Activated naive CD4-positive, alpha-beta T cell treated with anti-CD3 and anti-CD28 coated beads, Interleukin-2, amount 50 U/mL, for 16 hours (primary cell): ENCODE measurements around the gene EXOC4.

Experiments
- DNase-seq: peaks from one replicate; pipeline ENCODE4 v3.0.0-alpha.2; 2020

EXOC4 gene

GRCh38 chr7:133727476-133728214 is 474.8 kb downstream of the EXOC4 start:
- no peak for DNase-seq

- DNase-seq, result no peak
Measured at GRCh38 chr7:133730360-133730759, 477.5 kb downstream of the EXOC4 start.

GRCh38 chr7:133733401-133733800 is 480.5 kb downstream of the EXOC4 start:
- no peak for DNase-seq

GRCh38 chr7:133735222-133735621 is 482.3 kb downstream of the EXOC4 start:
- no peak for DNase-seq

- DNase-seq, result no peak
Measured at GRCh38 chr7:133739817-133740216, 486.9 kb downstream of the EXOC4 start.

GRCh38 chr7:133741078-133741477 is 488.2 kb downstream of the EXOC4 start:
- no peak for DNase-seq

GRCh38 chr7:133741703-133742102 is 488.8 kb downstream of the EXOC4 start:
- DNase-seq, result no peak

- no peak for DNase-seq
Measured at GRCh38 chr7:133742709-133743538, 490.0 kb downstream of the EXOC4 start.

GRCh38 chr7:133744451-133744850 is 491.6 kb downstream of the EXOC4 start:
- DNase-seq, result no peak

GRCh38 chr7:133746305-133746704 is 493.4 kb downstream of the EXOC4 start:
- DNase-seq, result no peak

- no peak for DNase-seq
Measured at GRCh38 chr7:133746847-133747246, 494.0 kb downstream of the EXOC4 start.

- no peak for DNase-seq
Measured at GRCh38 chr7:133748443-133749407, 495.8 kb downstream of the EXOC4 start.

- DNase-seq, result no peak
Measured at GRCh38 chr7:133750287-133750686, 497.4 kb downstream of the EXOC4 start.

- DNase-seq, result no peak
Measured at GRCh38 chr7:133751079-133751478, 498.2 kb downstream of the EXOC4 start.

- no peak for DNase-seq
Measured at GRCh38 chr7:133753513-133753912, 500.6 kb downstream of the EXOC4 start.

- no peak for DNase-seq
Measured at GRCh38 chr7:133754708-133755107, 501.8 kb downstream of the EXOC4 start.

- no peak for DNase-seq
Measured at GRCh38 chr7:133755901-133756300, 503.0 kb downstream of the EXOC4 start.

- no peak for DNase-seq
Measured at GRCh38 chr7:133761443-133761842, 508.6 kb downstream of the EXOC4 start.

GRCh38 chr7:133763076-133763640 is 510.3 kb downstream of the EXOC4 start:
- no peak for DNase-seq

GRCh38 chr7:133769668-133770067 is 516.8 kb downstream of the EXOC4 start:
- no peak for DNase-seq

- no peak for DNase-seq
Measured at GRCh38 chr7:133770863-133771492, 518.1 kb downstream of the EXOC4 start.

GRCh38 chr7:133771788-133772419 is 519.0 kb downstream of the EXOC4 start:
- DNase-seq, result no peak
